HFFc6 (cell line): ENCODE measurements around the gene OR10A6. TPM values are rescaled to one million over a fixed set of nuclear protein-coding genes. Genes with fewer than 3 reads are reported as not detected.

Source experiments
- DNase-seq: peaks from one replicate; pipeline ENCODE4 v3.0.0-alpha.2; 2018
- H3K27ac Mint-ChIP-seq: 2 replicates; pipeline ENCODE4 v1.8.0; 2020; ENCODE audit warnings: mild to moderate bottlenecking, mixed read lengths
- H3K27me3 Mint-ChIP-seq: 2 replicates; pipeline ENCODE4 v1.8.0; 2021; ENCODE audit warnings: mild to moderate bottlenecking, moderate library complexity, mixed read lengths; ENCODE audit not compliant: insufficient read depth
- H3K36me3 Mint-ChIP-seq: 2 replicates; pipeline ENCODE4 v1.8.0; 2021; ENCODE audit warnings: low read depth, mixed read lengths
- H3K4me1 Mint-ChIP-seq: 2 replicates; pipeline ENCODE4 v1.8.0; 2020; ENCODE audit warnings: low read depth, mixed read lengths
- H3K4me3 Mint-ChIP-seq: 2 replicates; pipeline ENCODE4 v1.8.0; 2020; ENCODE audit warnings: mild to moderate bottlenecking, moderate library complexity, mixed read lengths
- H3K9me3 Mint-ChIP-seq: 2 replicates; pipeline ENCODE4 v1.8.0; 2020; ENCODE audit warnings: mild to moderate bottlenecking, mixed read lengths
- total RNA-seq, 6 experiments: library from RNA; stranded (reverse); fragmentation: NEBNext Ultra II Directional; extraction: Animal tissue kit (Norgen Biotek cat#: 25700); gene quantifications; 2 replicates in 1 of 6; 3 replicates in 5 of 6; pipeline ENCODE4 v1.2.3, GENCODE V29; 2021
- TF ChIP-seq, protein P1 (sequence below): fragments of 200-600 bp; sonication (generic); IDR thresholded peaks from 2 replicates; pipeline ENCODE4 v1.5.0; 2021; ENCODE audit warnings: antibody characterized with exemption, mild to moderate bottlenecking

Gene OR10A6
- total RNA-seq, 6 experiments from 2014 or later: 0.05 to 0.28 (median 0.14) TPM; not detected in 1

- Mint-ChIP-seq H3K27me3 (no peaks in the 10 kb centered on the region), H3K27ac (peak overlapping the region; percentile 99), H3K4me1 (peaks cover 81% of the 10 kb centered on the region), H3K9me3 (no peaks in the 10 kb centered on the region), H3K4me3 (peak overlapping the region; percentile 43; the same call in 1 of the 2 replicates), H3K36me3 (peaks cover 10% of the 10 kb centered on the region; the same call in 1 of the 2 replicates)
- TF ChIP-seq, protein P1, sequence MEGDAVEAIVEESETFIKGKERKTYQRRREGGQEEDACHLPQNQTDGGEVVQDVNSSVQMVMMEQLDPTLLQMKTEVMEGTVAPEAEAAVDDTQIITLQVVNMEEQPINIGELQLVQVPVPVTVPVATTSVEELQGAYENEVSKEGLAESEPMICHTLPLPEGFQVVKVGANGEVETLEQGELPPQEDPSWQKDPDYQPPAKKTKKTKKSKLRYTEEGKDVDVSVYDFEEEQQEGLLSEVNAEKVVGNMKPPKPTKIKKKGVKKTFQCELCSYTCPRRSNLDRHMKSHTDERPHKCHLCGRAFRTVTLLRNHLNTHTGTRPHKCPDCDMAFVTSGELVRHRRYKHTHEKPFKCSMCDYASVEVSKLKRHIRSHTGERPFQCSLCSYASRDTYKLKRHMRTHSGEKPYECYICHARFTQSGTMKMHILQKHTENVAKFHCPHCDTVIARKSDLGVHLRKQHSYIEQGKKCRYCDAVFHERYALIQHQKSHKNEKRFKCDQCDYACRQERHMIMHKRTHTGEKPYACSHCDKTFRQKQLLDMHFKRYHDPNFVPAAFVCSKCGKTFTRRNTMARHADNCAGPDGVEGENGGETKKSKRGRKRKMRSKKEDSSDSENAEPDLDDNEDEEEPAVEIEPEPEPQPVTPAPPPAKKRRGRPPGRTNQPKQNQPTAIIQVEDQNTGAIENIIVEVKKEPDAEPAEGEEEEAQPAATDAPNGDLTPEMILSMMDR: no peak
- peak; percentile 45 for DNase-seq
Measured at GRCh38 chr11:7969756-7970646, 38.9 kb upstream of the OR10A6 start.

DNA sequence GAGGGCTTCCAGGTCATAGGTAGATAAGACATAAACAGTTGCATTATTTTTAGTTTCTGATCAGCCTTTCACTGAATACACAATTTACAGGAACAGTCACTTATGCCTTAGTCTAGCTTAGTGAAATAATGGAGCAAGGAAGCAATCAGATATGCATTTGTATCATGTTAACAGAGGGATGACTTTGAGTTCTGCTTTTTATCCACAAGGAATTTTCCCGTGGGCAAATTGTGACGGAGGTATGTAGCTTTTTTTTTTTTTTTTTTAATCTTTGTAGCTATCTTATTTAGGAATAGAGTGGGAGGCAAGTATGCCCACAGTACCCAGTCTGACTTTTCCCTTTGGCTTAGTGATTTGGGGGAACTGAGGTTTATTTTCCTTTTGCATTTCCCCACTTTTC lies 37.6 kb upstream of the OR10A6 start:
- Mint-ChIP-seq H3K27ac (peak overlapping the region; percentile 99), H3K27me3 (no peaks in the 10 kb centered on the region), H3K4me3 (peak overlapping the region; percentile 33), H3K4me1 (peaks cover 86% of the 10 kb centered on the region), H3K9me3 (no peaks in the 10 kb centered on the region), H3K36me3 (peaks cover 5% of the 10 kb centered on the region; the same call in 1 of the 2 replicates)
- TF ChIP-seq, protein P1: no peak
- peak; percentile 20 for DNase-seq

- peak; percentile 28 for DNase-seq
- Mint-ChIP-seq H3K27ac (peak overlapping the region; percentile 99), H3K4me3 (no peak overlapping the region; the same call in 1 of the 2 replicates), H3K9me3 (no peaks in the 10 kb centered on the region), H3K36me3 (peaks cover 5% of the 10 kb centered on the region; the same call in 1 of the 2 replicates), H3K4me1 (peaks cover 81% of the 10 kb centered on the region), H3K27me3 (no peaks in the 10 kb centered on the region)
- TF ChIP-seq, protein P1: no peak
Measured at GRCh38 chr11:7967826-7968225, 36.8 kb upstream of the OR10A6 start.

- TF ChIP-seq, protein P1: no peak
- H3K27ac Mint-ChIP-seq: peak overlapping the region; percentile 99
- H3K9me3 Mint-ChIP-seq: no peaks in the 10 kb centered on the region
- no peaks in the 10 kb centered on the region for H3K27me3 Mint-ChIP-seq
- DNase-seq: no peak
- peaks cover under 1% of the 10 kb centered on the region; the same call in 1 of the 2 replicates for H3K36me3 Mint-ChIP-seq
- no peak overlapping the region for H3K4me3 Mint-ChIP-seq
- H3K4me1 Mint-ChIP-seq: peaks cover 76% of the 10 kb centered on the region
Measured at GRCh38 chr11:7967097-7967496, 36.0 kb upstream of the OR10A6 start.

GRCh38 chr11:7965386-7965785 lies 34.3 kb upstream of the OR10A6 start, which contains the start of gene NLRP10:
NLRP10 (minus strand) TSS chr11:7965447; CDS start chr11:7963495, 1,952 bp downstream.
- peaks cover 10% of the 10 kb centered on the region for H3K36me3 Mint-ChIP-seq
- H3K27me3 Mint-ChIP-seq: no peaks in the 10 kb centered on the region
- TF ChIP-seq, protein P1: no peak
- H3K4me3 Mint-ChIP-seq: peak within 1 kb of the TSS; percentile 72
- peak; percentile 90 for DNase-seq
- peaks cover 65% of the 10 kb centered on the region for H3K4me1 Mint-ChIP-seq
- H3K27ac Mint-ChIP-seq: peak within 1 kb of the TSS; percentile 99
- no peaks in the 10 kb centered on the region for H3K9me3 Mint-ChIP-seq
